Large intestine (tissue), 3 donors: ENCODE results near the gene LRRC58. TPM values are rescaled to one million over a fixed set of nuclear protein-coding genes. Genes with fewer than 3 reads are reported as not detected.
"Not testable (repeated sequence)": the region's sequence is repeated elsewhere in the genome, so short reads cannot be mapped to it uniquely, and the experiment has no call there.

Source experiments
- DNase-seq, 2 donors: peaks; one replicate each; pipeline versions ENCODE4 v3.0.0 to v3.0.0-alpha.2; 2013
- H3K27ac ChIP-seq: one replicate; pipeline ENCODE4 v1.5.1; 2013; ENCODE audit warnings: low read length
- H3K27me3 ChIP-seq: 2 replicates; pipeline ENCODE4 v1.6.1; 2013; ENCODE audit warnings: low read length; ENCODE audit not compliant: control insufficient read depth, insufficient read depth
- H3K36me3 ChIP-seq: 2 replicates; pipeline ENCODE4 v1.6.1; 2013; ENCODE audit warnings: low read length; ENCODE audit not compliant: control insufficient read depth, insufficient read depth
- H3K4me1 ChIP-seq: one replicate; pipeline ENCODE4 v1.6.1; 2013; ENCODE audit warnings: low read length; ENCODE audit not compliant: control insufficient read depth, insufficient read depth
- H3K4me3 ChIP-seq: one replicate; pipeline ENCODE4 v1.5.1; 2013; ENCODE audit warnings: low read length
- H3K9me3 ChIP-seq: one replicate; pipeline ENCODE4 v1.6.1; 2013; ENCODE audit warnings: mild to moderate bottlenecking, low read depth, low read length, moderate library complexity; ENCODE audit not compliant: control insufficient read depth
- WGBS: methylation state at CpG from one replicate; pipeline ENCODE4 v1.1.5; 2013; ENCODE audit warnings: low lambda C conversion rate; ENCODE audit not compliant: insufficient coverage; 5-methylcytosine and 5-hydroxymethylcytosine counted together
- polyA plus RNA-seq: library from polyadenylated mRNA; unstranded; fragments of 120-200 nt; gene quantifications from one replicate; pipeline ENCODE4 v1.2.1, GENCODE V29; 2013

LRRC58 gene
- polyA plus RNA-seq, 1 donor: 23.0 TPM

DNA sequence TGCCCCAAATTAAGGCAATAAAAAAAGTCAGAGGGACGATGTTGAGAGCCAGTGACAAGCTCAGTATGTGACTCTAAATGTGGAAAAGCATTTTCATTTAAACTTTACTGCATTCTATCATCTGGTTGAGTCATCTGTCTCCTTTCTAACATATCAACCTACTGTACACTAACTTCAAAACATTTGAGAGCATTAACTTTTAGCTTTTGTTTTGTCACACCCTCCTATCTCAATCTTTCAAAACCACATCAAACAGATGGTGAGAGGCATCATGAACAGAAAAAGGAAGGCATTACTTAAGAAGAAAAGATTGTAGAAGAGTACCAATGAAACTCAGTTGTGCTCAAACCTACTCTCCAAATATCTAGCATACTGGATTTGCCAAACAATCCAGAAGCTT, 4.8 kb downstream of the LRRC58 start:
- no peak for DNase-seq
- 67% methylated on average over 1 of the region's 1 CpG for WGBS
- Histone ChIP-seq H3K4me1 (peaks cover 7% of the 10 kb centered on the region), H3K4me3 (no peak overlapping the region), H3K36me3 (peaks cover 18% of the 10 kb centered on the region), H3K27me3 (no peaks in the 10 kb centered on the region), H3K9me3 (peaks cover 15% of the 10 kb centered on the region), H3K27ac (no peak overlapping the region)

- Histone ChIP-seq H3K4me3 (no peak overlapping the region), H3K36me3 (peaks cover 20% of the 10 kb centered on the region), H3K27me3 (no peaks in the 10 kb centered on the region), H3K4me1 (no peaks in the 10 kb centered on the region), H3K27ac (no peak overlapping the region), H3K9me3 (peaks cover 15% of the 10 kb centered on the region)
- no CpG with 5 or more reads among the region's 8 CpGs for WGBS
- DNase-seq: no peak
Measured at GRCh38 chr3:120341658-120342346, 7.4 kb downstream of the LRRC58 start.

DNA sequence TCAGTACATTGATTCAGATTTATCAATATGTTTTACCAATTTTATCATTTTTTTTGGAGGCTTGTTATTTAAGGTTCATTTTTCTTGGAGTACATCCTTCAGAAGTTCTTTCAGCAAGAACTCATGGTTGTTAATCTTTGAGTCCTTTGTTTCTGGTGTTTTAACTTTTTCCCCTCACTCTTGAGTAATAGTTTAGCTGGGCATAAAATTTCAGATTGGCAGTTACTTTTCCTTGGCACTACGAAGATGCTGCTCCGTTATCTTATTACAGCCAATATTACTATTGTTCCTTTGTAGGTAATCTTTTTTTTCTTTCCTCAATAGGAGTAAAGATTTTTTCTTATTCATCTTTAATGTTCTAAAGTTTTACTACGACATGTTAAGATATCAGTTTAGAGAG, 9.8 kb downstream of the LRRC58 start:
- Histone ChIP-seq H3K27me3 (no peaks in the 10 kb centered on the region), H3K4me1 (no peaks in the 10 kb centered on the region), H3K36me3 (peaks cover 23% of the 10 kb centered on the region), H3K27ac (no peak overlapping the region), H3K4me3 (no peak overlapping the region), H3K9me3 (peaks cover 15% of the 10 kb centered on the region)
- WGBS: 100% methylated on average over 1 of the region's 3 CpGs
- no peak for DNase-seq

DNA sequence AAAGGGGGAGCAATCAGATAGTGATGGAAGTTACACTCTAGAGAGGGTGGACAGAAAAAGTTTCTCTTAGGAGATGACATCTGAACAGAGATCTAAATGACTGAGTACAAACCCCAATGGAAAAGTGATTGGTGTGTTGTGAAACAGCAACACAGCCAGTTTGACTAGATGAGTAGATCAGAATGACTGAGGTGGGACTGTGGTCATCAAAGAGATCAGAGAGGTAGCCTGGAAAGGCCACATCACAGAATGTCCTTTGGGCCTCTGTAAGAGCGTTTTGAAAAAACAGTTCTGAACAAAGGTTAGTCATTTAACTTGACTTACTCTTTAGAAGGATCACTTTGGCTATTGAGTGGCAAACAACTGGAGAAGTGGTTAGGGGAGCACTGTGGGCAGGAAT, 10.6 kb downstream of the LRRC58 start:
- Histone ChIP-seq H3K36me3 (peaks cover 27% of the 10 kb centered on the region), H3K27ac (no peak overlapping the region), H3K4me1 (no peaks in the 10 kb centered on the region), H3K4me3 (no peak overlapping the region), H3K27me3 (no peaks in the 10 kb centered on the region), H3K9me3 (peaks cover 15% of the 10 kb centered on the region)
- DNase-seq: no peak
- no CpG with 5 or more reads among the region's 1 CpG for WGBS

- no peaks in the 10 kb centered on the region for H3K27me3 ChIP-seq
- no peak overlapping the region for H3K4me3 ChIP-seq
- H3K27ac ChIP-seq: no peak overlapping the region
- DNase-seq: no peak
- H3K36me3 ChIP-seq: peaks cover 31% of the 10 kb centered on the region
- H3K9me3 ChIP-seq: no peaks in the 10 kb centered on the region
- 100% methylated on average over 1 of the region's 8 CpGs for WGBS
- H3K4me1 ChIP-seq: no peaks in the 10 kb centered on the region
Measured at GRCh38 chr3:120332646-120333045, 16.5 kb downstream of the LRRC58 start.

- no peak for DNase-seq
- Histone ChIP-seq H3K4me1 (no peaks in the 10 kb centered on the region), H3K27me3 (no peaks in the 10 kb centered on the region), H3K27ac (no peak overlapping the region), H3K9me3 (no peaks in the 10 kb centered on the region), H3K36me3 (peaks cover 31% of the 10 kb centered on the region), H3K4me3 (no peak overlapping the region)
- WGBS: no CpG with 5 or more reads among the region's 2 CpGs
Measured at GRCh38 chr3:120331076-120331475, 18.1 kb downstream of the LRRC58 start.

DNA sequence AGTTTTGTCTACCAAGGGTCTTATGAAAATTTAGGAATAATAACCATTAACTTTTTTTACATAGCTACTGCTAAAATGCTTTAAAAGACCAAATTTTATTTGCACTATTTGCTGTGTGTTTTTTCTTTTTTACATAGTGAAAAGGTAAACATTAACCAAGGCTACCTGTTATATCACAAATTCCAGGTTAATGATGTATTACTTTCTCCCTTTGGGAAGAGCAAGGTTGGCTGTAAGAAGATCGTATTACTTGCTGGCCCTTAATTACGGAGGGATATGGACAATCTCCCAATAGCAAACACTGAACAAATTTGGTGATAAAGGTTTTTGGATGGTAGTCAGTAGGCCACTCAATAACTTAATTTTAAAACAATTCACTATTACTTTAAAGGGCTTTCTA, 22.4 kb downstream of the LRRC58 start:
- H3K4me3 ChIP-seq: no peak overlapping the region
- no peaks in the 10 kb centered on the region for H3K9me3 ChIP-seq
- no peaks in the 10 kb centered on the region for H3K4me1 ChIP-seq
- DNase-seq: no peak
- H3K27ac ChIP-seq: no peak overlapping the region
- H3K36me3 ChIP-seq: peaks cover 21% of the 10 kb centered on the region
- WGBS: no CpG with 5 or more reads among the region's 2 CpGs
- H3K27me3 ChIP-seq: no peaks in the 10 kb centered on the region

GRCh38 chr3:120324190-120324589, 25.0 kb downstream of the LRRC58 start:
- H3K36me3 ChIP-seq: peaks cover 10% of the 10 kb centered on the region
- H3K9me3 ChIP-seq: no peaks in the 10 kb centered on the region
- H3K4me3 ChIP-seq: no peak overlapping the region
- no peak overlapping the region for H3K27ac ChIP-seq
- WGBS: no CpG with 5 or more reads among the region's 1 CpG
- no peaks in the 10 kb centered on the region for H3K4me1 ChIP-seq
- no peak for DNase-seq
- no peaks in the 10 kb centered on the region for H3K27me3 ChIP-seq

DNA sequence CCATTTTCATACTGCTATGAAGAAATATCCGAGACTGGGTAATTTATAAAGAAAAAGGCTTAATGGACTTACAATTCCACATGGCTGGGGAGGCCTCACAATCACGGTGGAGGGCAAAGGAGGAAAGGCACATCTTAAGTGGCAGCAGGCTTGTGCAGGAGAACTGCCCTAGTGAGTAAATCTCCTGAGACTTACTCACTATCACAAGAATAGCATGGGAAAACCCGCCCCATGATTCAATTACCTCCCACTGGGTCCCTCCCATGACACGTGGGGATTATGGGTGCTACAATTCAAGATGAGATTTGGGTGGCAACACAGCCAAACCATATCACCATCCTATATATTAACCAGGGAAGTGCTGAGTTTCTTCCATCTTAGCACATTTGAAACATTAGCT, 25.4 kb downstream of the LRRC58 start:
- H3K27me3 ChIP-seq, H3K9me3 ChIP-seq, DNase-seq, H3K36me3 ChIP-seq, H3K27ac ChIP-seq, H3K4me1 ChIP-seq, H3K4me3 ChIP-seq: not testable (repeated sequence)
- no CpG with 5 or more reads among the region's 4 CpGs for WGBS

DNA sequence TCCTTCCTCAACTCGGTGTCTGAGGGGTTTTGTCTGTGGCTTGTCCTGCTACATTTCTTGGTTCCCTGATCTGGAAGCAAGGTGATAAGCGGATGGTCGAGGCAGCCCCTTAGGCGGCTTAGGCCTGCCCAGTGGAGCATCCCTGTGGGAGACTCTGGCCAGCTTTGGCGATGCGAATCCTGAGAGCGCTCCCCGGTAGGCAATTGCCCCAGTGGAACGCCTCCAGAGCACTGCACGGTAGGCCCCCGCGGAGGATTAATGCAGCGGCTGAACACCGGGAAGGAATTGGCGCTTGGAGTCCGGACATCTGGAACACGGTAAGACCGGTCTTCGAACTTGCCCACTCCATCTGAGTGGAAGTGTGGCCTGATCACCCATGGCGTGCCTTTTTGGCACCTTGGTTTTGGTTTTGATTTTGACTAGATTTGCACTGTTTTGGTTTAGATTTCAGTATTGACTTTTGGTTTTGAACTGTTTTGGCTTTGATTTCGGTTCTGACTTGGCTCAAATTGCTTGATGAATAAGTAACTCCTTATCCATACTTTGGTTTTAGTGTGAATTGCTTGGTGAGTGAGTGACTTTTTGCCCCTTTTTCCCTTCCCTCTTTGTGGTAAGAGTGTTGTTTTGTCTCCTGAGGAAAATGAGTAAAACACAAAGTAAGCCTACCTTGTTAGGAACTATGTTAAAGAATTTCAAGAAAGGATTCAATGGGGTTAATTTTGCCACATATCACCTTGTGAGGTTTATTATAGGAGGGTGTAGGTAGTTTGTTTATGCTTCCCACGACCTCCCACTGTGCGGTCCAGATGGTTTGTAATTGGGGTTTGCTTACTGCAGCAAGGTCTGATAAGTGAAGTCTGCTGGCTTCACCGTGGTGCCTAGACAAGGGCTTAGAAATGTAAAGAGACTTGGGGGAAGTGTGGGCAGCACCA, 37.0 kb downstream of the LRRC58 start:
- Histone ChIP-seq H3K4me1 (no peaks in the 10 kb centered on the region), H3K9me3 (peaks cover 14% of the 10 kb centered on the region), H3K36me3 (no peaks in the 10 kb centered on the region), H3K27ac (no peak overlapping the region), H3K4me3 (no peak overlapping the region), H3K27me3 (peaks cover 2% of the 10 kb centered on the region)
- DNase-seq: no peak
- WGBS: no CpG with 5 or more reads among the region's 24 CpGs
